Astrocyte (in vitro differentiated cells and primary cell): Measurements from ENCODE around the gene SORL1.

Experiments used
- EZH2 ChIP-seq: IDR thresholded peaks from 2 replicates; pipeline ENCODE4 v1.6.1; 2012; ENCODE audit warnings: mild to moderate bottlenecking, low read length, inconsistent platforms; ENCODE audit not compliant: insufficient read depth
- TF ChIP-seq, protein P1 (sequence below): IDR thresholded peaks from 2 replicates; pipeline ENCODE4 v1.5.1; 2011; ENCODE audit warnings: low read depth, mild to moderate bottlenecking, inconsistent platforms, low read length, moderate library complexity; ENCODE audit not compliant: insufficient read depth

DNA sequence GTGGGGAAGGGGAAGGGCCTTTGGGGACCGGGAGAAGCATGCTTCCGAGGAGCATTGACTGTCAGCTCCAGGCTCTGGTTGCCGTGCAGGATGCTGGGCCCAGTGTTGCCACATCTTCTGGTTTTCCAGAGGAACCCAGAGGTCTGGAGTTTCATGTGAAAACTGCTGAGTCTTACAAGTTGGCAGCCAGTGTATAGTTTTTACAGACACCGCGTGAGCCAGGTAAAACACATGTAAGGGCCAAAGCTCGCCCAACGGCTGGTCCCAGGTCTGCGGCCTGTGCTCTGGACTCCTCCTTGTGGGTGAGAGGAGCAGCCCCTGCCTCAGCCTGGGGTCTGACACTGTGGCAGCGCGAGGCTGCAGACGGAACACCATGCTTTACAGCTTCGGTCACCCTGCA lies 19.1 kb downstream of the SORL1 start:
- TF ChIP-seq, protein P1, sequence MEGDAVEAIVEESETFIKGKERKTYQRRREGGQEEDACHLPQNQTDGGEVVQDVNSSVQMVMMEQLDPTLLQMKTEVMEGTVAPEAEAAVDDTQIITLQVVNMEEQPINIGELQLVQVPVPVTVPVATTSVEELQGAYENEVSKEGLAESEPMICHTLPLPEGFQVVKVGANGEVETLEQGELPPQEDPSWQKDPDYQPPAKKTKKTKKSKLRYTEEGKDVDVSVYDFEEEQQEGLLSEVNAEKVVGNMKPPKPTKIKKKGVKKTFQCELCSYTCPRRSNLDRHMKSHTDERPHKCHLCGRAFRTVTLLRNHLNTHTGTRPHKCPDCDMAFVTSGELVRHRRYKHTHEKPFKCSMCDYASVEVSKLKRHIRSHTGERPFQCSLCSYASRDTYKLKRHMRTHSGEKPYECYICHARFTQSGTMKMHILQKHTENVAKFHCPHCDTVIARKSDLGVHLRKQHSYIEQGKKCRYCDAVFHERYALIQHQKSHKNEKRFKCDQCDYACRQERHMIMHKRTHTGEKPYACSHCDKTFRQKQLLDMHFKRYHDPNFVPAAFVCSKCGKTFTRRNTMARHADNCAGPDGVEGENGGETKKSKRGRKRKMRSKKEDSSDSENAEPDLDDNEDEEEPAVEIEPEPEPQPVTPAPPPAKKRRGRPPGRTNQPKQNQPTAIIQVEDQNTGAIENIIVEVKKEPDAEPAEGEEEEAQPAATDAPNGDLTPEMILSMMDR = no peak
- no peak for TF ChIP-seq EZH2
